Astrocyte (in vitro differentiated cells and primary cell): ENCODE results near the gene RAB40C.

ENCODE experiments used
- EZH2 ChIP-seq: IDR thresholded peaks from 2 replicates; pipeline ENCODE4 v1.6.1; 2012; ENCODE audit warnings: mild to moderate bottlenecking, low read length, inconsistent platforms; ENCODE audit not compliant: insufficient read depth
- TF ChIP-seq, protein P1 (sequence below): IDR thresholded peaks from 2 replicates; pipeline ENCODE4 v1.5.1; 2011; ENCODE audit warnings: low read depth, mild to moderate bottlenecking, inconsistent platforms, low read length, moderate library complexity; ENCODE audit not compliant: insufficient read depth

DNA sequence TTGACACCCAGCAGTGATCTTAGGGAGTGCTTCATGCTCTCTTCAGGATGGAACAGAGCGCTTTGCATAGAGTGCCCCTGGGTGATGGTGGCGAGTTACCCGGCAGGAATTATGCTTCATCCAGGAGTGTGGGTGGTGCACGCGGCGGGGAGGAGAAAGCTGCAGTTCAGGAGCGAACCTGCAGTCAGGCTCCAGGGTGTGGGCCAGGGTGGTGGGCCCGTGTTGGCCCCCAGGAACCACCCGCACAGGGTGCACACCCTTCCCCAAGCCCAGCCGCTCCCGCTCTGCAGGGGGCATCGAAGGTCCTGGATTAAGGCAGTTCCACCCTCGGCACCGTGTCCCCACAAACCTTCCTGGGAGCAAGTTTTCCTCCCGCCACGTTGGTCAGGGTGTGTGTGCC lies 3.9 kb downstream of the RAB40C start:
- TF ChIP-seq, protein P1, sequence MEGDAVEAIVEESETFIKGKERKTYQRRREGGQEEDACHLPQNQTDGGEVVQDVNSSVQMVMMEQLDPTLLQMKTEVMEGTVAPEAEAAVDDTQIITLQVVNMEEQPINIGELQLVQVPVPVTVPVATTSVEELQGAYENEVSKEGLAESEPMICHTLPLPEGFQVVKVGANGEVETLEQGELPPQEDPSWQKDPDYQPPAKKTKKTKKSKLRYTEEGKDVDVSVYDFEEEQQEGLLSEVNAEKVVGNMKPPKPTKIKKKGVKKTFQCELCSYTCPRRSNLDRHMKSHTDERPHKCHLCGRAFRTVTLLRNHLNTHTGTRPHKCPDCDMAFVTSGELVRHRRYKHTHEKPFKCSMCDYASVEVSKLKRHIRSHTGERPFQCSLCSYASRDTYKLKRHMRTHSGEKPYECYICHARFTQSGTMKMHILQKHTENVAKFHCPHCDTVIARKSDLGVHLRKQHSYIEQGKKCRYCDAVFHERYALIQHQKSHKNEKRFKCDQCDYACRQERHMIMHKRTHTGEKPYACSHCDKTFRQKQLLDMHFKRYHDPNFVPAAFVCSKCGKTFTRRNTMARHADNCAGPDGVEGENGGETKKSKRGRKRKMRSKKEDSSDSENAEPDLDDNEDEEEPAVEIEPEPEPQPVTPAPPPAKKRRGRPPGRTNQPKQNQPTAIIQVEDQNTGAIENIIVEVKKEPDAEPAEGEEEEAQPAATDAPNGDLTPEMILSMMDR = no peak
- TF ChIP-seq EZH2 = no peak
